Neural cell (in vitro differentiated cells): ENCODE results near the gene PLCB1.

Experiments used
- CTCF ChIP-seq: fragments of 450-650 bp; IDR thresholded peaks from 2 replicates; pipeline ENCODE4 v1.5.1; 2014; ENCODE audit warnings: antibody characterized with exemption, mild to moderate bottlenecking, moderate library complexity; ENCODE audit not compliant: poor library complexity, severe bottlenecking
- EZH2 ChIP-seq: fragments of 200-600, 300-800 bp; shearing (Covaris generic), sonication (generic); IDR thresholded peaks from 2 replicates; pipeline ENCODE4 v1.6.1; 2014; ENCODE audit warnings: antibody characterized with exemption, low read length, borderline replicate concordance, mild to moderate bottlenecking; ENCODE audit not compliant: insufficient read depth, poor library complexity, severe bottlenecking
- RAD21 ChIP-seq: fragments of 450-650 bp; conservative IDR thresholded peaks from 2 replicates; pipeline ENCODE4 v1.6.1; 2014; ENCODE audit warnings: antibody characterized with exemption, mild to moderate bottlenecking, moderate library complexity

- TF ChIP-seq CTCF (no peak), RAD21 (no peak), EZH2 (no peak)
Measured at GRCh38 chr20:8421981-8422380, 289.9 kb downstream of the PLCB1 start.
